H1 (cell line): ENCODE measurements around the gene SLC7A5. TPM values are rescaled to one million over a fixed set of nuclear protein-coding genes. Genes with fewer than 3 reads are reported as not detected.

Experiments
- CTCF ChIA-PET: fragments of 300-600 bp; sonication (Branson Sonifier 250); formaldehyde crosslinking; loops from one replicate; lab custom pipeline; 2021; ENCODE audit not compliant: partially characterized antibody; lab: Charles Lee
- POLR2A ChIA-PET: fragments of 300-600 bp; sonication (Branson Sonifier 250); formaldehyde crosslinking; loops from one replicate; lab custom pipeline; 2021; ENCODE audit warnings: inconsistent platforms; ENCODE audit not compliant: partially characterized antibody; lab: Charles Lee
- DNase-seq, 2 experiments: peaks; one replicate each; pipeline versions ENCODE4 v3.0.0 to v3.0.0-alpha.2; 2010 to 2022; ENCODE audit warnings: low spot score in 2 of 2, low read depth in 1 of 2, mixed read lengths in 1 of 2
- FAIRE-seq: peaks from 2 replicates; lab custom pipeline; 2011; peaks lifted over from hg19 to GRCh38; lab: Jason Lieb, UNC
- H2AFZ ChIP-seq: 2 replicates; pipeline ENCODE4 v1.8.1; 2012; ENCODE audit warnings: low read length, inconsistent platforms
- H2AK5ac ChIP-seq: 2 replicates; pipeline ENCODE4 v1.6.1; 2013; ENCODE audit warnings: low read depth, low read length
- H2BK120ac ChIP-seq: replicated peaks from 2 replicates; pipeline ENCODE3; 2013; ENCODE audit warnings: low read depth, low read length, inconsistent platforms
- H2BK12ac ChIP-seq: 2 replicates; pipeline ENCODE4 v1.6.1; 2013; ENCODE audit warnings: low read depth, low read length
- H2BK15ac ChIP-seq: 2 replicates; pipeline ENCODE4 v1.6.1; 2013; ENCODE audit warnings: low read length
- H2BK20ac ChIP-seq: 2 replicates; pipeline ENCODE4 v1.6.1; 2013; ENCODE audit warnings: low read length
- H2BK5ac ChIP-seq: 2 replicates; pipeline ENCODE4 v1.6.1; 2013; ENCODE audit warnings: low read depth, low read length
- H3K14ac ChIP-seq: 2 replicates; pipeline ENCODE4 v1.6.1; 2013; ENCODE audit warnings: inconsistent platforms; ENCODE audit not compliant: insufficient read length
- H3K18ac ChIP-seq: 2 replicates; pipeline ENCODE4 v1.6.1; 2013; ENCODE audit warnings: low read length; ENCODE audit errors: extremely low read depth
- H3K23ac ChIP-seq: 2 replicates; pipeline ENCODE4 v1.6.1; 2013; ENCODE audit warnings: inconsistent platforms; ENCODE audit not compliant: insufficient read length
- H3K23me2 ChIP-seq: 2 replicates; pipeline ENCODE4 v1.6.1; 2013; ENCODE audit warnings: low read depth, low read length
- H3K27ac ChIP-seq: 2 replicates; pipeline ENCODE4 v1.6.1; 2011; ENCODE audit warnings: low read depth, low read length, inconsistent platforms
- H3K27me3 ChIP-seq, 4 experiments: replicated peaks in 1 of 4; 1 replicate in 1 of 4; 2 replicates in 3 of 4; pipeline versions ENCODE4 v1.6.1 to v1.8.1; 2011 to 2013; ENCODE audit warnings: low read length in 3 of 4, mild to moderate bottlenecking in 3 of 4, inconsistent platforms in 2 of 4, mixed read lengths in 2 of 4, moderate library complexity in 1 of 4; ENCODE audit not compliant: control insufficient read depth in 3 of 4, insufficient read depth in 3 of 4; ENCODE audit errors: extremely low read depth in 1 of 4
- H3K36me3 ChIP-seq, 4 experiments: 2 replicates each; pipeline versions ENCODE4 v1.6.1 to v1.8.1; 2011 to 2013; ENCODE audit warnings: mild to moderate bottlenecking in 4 of 4, low read length in 3 of 4, moderate library complexity in 2 of 4, control low read depth in 1 of 4, inconsistent platforms in 1 of 4; ENCODE audit not compliant: insufficient read depth in 4 of 4, control insufficient read depth in 2 of 4
- H3K4ac ChIP-seq: replicated peaks from 2 replicates; pipeline ENCODE3; 2013; ENCODE audit warnings: low read length, low read depth, mixed read lengths, inconsistent platforms; ENCODE audit not compliant: insufficient read length
- H3K4me1 ChIP-seq, 4 experiments: replicated peaks in 1 of 4; 1 replicate in 1 of 4; 2 replicates in 3 of 4; pipeline versions ENCODE4 v1.6.1 to v1.8.1; 2011 to 2013; ENCODE audit warnings: low read length in 3 of 4, inconsistent platforms in 2 of 4, mixed read lengths in 1 of 4; ENCODE audit not compliant: insufficient read depth in 4 of 4, control insufficient read depth in 3 of 4
- H3K4me2 ChIP-seq, 2 experiments: 2 replicates each; pipeline versions ENCODE4 v1.6.1 to v1.8.1; 2011 to 2013; ENCODE audit warnings: low read depth in 2 of 2, low read length in 2 of 2, control low read depth in 1 of 2, inconsistent platforms in 1 of 2, mild to moderate bottlenecking in 1 of 2; ENCODE audit not compliant: insufficient read depth in 1 of 2
- H3K4me3 ChIP-seq, 4 experiments: fragments of 200-600, 300-600 bp in 1 of 4; sonication (generic), shearing (Covaris generic), sonication (Bioruptor Twin) in 1 of 4; 2 replicates each; pipeline versions ENCODE4 v1.5.1 to v1.8.1; 2011 to 2016; ENCODE audit warnings: low read length in 4 of 4, low read depth in 3 of 4, control low read depth in 2 of 4, inconsistent platforms in 2 of 4, mild to moderate bottlenecking in 2 of 4, mixed read lengths in 1 of 4, moderate library complexity in 1 of 4; ENCODE audit not compliant: insufficient read depth in 2 of 4; ENCODE audit errors: extremely low read depth in 1 of 4
- H3K56ac ChIP-seq: replicated peaks from 2 replicates; pipeline ENCODE3; 2013; ENCODE audit warnings: low read depth, mild to moderate bottlenecking, mixed read lengths, low read length, inconsistent platforms; ENCODE audit not compliant: insufficient read length
- H3K79me1 ChIP-seq: 2 replicates; pipeline ENCODE4 v1.6.1; 2013; ENCODE audit warnings: low read depth, low read length, control low read depth
- H3K79me2 ChIP-seq, 2 experiments: 2 replicates each; pipeline versions ENCODE4 v1.6.1 to v1.8.1; 2012 to 2013; ENCODE audit warnings: low read length in 2 of 2, mild to moderate bottlenecking in 2 of 2, inconsistent platforms in 1 of 2; ENCODE audit not compliant: insufficient read depth in 2 of 2, control insufficient read depth in 1 of 2
- H3K9ac ChIP-seq, 4 experiments: replicated peaks in 1 of 4; 1 replicate in 1 of 4; 2 replicates in 3 of 4; pipeline versions ENCODE4 v1.6.1 to v1.8.1; 2011 to 2013; ENCODE audit warnings: low read depth in 3 of 4, low read length in 3 of 4, control low read depth in 2 of 4, mild to moderate bottlenecking in 2 of 4, moderate library complexity in 2 of 4, inconsistent platforms in 1 of 4; ENCODE audit errors: extremely low read depth in 1 of 4
- H3K9me3 ChIP-seq, 2 experiments: 2 replicates each; pipeline versions ENCODE4 v1.6.1 to v1.8.1; 2012 to 2013; ENCODE audit warnings: mild to moderate bottlenecking in 2 of 2, moderate library complexity in 2 of 2, control low read depth in 1 of 2, inconsistent platforms in 1 of 2, low read depth in 1 of 2, low read length in 1 of 2, mixed read lengths in 1 of 2; ENCODE audit not compliant: insufficient read depth in 2 of 2
- H4K20me1 ChIP-seq, 2 experiments: replicated peaks in 1 of 2; 2 replicates each; pipeline versions ENCODE3 to v1.8.1; 2011 to 2013; ENCODE audit warnings: inconsistent platforms in 2 of 2, low read length in 2 of 2, mild to moderate bottlenecking in 1 of 2; ENCODE audit not compliant: insufficient read depth in 2 of 2, control insufficient read depth in 1 of 2
- H4K5ac ChIP-seq: 2 replicates; pipeline ENCODE4 v1.6.1; 2013; ENCODE audit warnings: low read length, low read depth, mixed read lengths, inconsistent platforms; ENCODE audit not compliant: insufficient read length
- H4K8ac ChIP-seq: 2 replicates; pipeline ENCODE4 v1.8.0; 2013; ENCODE audit warnings: mild to moderate bottlenecking, moderate library complexity, low read length, inconsistent platforms; ENCODE audit not compliant: insufficient read depth; ENCODE audit errors: extremely low read depth
- H4K91ac ChIP-seq: replicated peaks from 2 replicates; pipeline ENCODE3; 2013; ENCODE audit warnings: low read length, mixed read lengths, inconsistent platforms; ENCODE audit not compliant: insufficient read length
- BACH1 ChIP-seq: IDR thresholded peaks from 2 replicates; pipeline ENCODE4 v1.6.1; 2012; ENCODE audit warnings: low read length, improper control_type of control experiment
- BCL11A ChIP-seq, 2 experiments: IDR thresholded peaks; one replicate each; pipeline ENCODE4 v1.6.1; 2011; ENCODE audit warnings: low read depth in 2 of 2, low read length in 2 of 2, mild to moderate bottlenecking in 2 of 2
- CEBPB ChIP-seq: IDR thresholded peaks from 2 replicates; pipeline ENCODE4 v1.6.1; 2012; ENCODE audit warnings: low read depth, low read length
- CHD1 ChIP-seq: IDR thresholded peaks from 2 replicates; pipeline ENCODE4 v1.6.1; 2012; ENCODE audit warnings: low read depth, low read length, improper control_type of control experiment
- GTF2F1 ChIP-seq: IDR thresholded peaks from 2 replicates; pipeline ENCODE4 v1.6.1; 2012; ENCODE audit warnings: low read depth, low read length, improper control_type of control experiment, borderline replicate concordance
- RXRA ChIP-seq: IDR thresholded peaks from 2 replicates; pipeline ENCODE4 v1.6.1; 2011; ENCODE audit warnings: low read depth, mild to moderate bottlenecking, low read length, moderate library complexity; ENCODE audit not compliant: insufficient read depth
- WGBS, 2 experiments: shearing (Covaris generic) in 1 of 2; methylation state at CpG; one replicate each; pipeline versions ENCODE4 v1.1.6 to v1.1.7; 2013 to 2015; ENCODE audit warnings: low lambda C conversion rate in 2 of 2, mixed read lengths in 2 of 2, inconsistent platforms in 1 of 2, low coverage in 1 of 2, missing lambda C conversion rate in 1 of 2; ENCODE audit not compliant: insufficient replicate concordance in 2 of 2, insufficient coverage in 1 of 2, insufficient read length in 1 of 2; ENCODE audit errors: extremely low coverage in 1 of 2, missing lambda C conversion rate in 1 of 2; 5-methylcytosine and 5-hydroxymethylcytosine counted together
- polyA plus RNA-seq, 7 experiments: library from polyadenylated mRNA; depleted of rRNA in 3 of 7; stranded (reverse) in 5 of 7; unstranded in 2 of 7; fragments of >200 nt in 5 of 7; fragments of 200-250 nt in 2 of 7; gene quantifications; 1 replicate in 5 of 7; 2 replicates in 1 of 7; 4 replicates in 1 of 7; pipeline versions ENCODE4 v1.2.1 to v1.2.3, GENCODE V29; 2011 to 2013; ENCODE audit warnings: missing spikeins in 2 of 7, mixed read lengths in 2 of 7
- total RNA-seq: library from RNA; stranded (reverse); fragmentation: NEBNext Ultra II Directional; extraction: Animal tissue kit (Norgen Biotek cat#: 25700); gene quantifications from 2 replicates; pipeline ENCODE4 v1.2.1, GENCODE V29; 2021

The SLC7A5 gene
- total and polyA plus RNA-seq, 2 of the 8 experiments (the other 6 are each of a cell fraction or from before 2014, with no cell fraction given) = 68.2 to 341 TPM

GRCh38 chr16:87880117-87880696, 10.9 kb upstream of the SLC7A5 start:
- no peak for DNase-seq
- H2BK5ac ChIP-seq = no peak overlapping the region
- no peak for TF ChIP-seq RXRA
- no peak for TF ChIP-seq CHD1
- no peak for TF ChIP-seq GTF2F1
- TF ChIP-seq BCL11A (IDR thresholded peaks at IDR 0.05; ENCODE audit: low read depth in 2 of 2, low read length in 2 of 2) = no peak
- no peak for TF ChIP-seq CEBPB
- TF ChIP-seq BACH1 = no peak

More at GRCh38 chr16:87880117-87880696, 10.9 kb upstream of the SLC7A5 start:
- WGBS, 2 experiments = 79% methylated on average over 17 of the region's 17 CpGs; no CpG with 5 or more reads in 1 of the 2 experiments
- H3K79me2 ChIP-seq = no peaks in the 10 kb centered on the region
- no peaks in the 10 kb centered on the region; a peak in 1 of 7 replicates for H3K27me3 ChIP-seq
- H3K4me1 ChIP-seq = peaks cover under 1 to 18% (median 9%) of the 10 kb centered on the region in 4 experiments; a peak in 6 of 7 replicates
- H2BK120ac ChIP-seq = no peak overlapping the region
- H3K4ac ChIP-seq = peak overlapping the region; percentile 69
- no peaks in the 10 kb centered on the region for H4K20me1 ChIP-seq
- no peak overlapping the region for H3K4me3 ChIP-seq
- ChIA-PET POLR2A (interaction anchor here (2.1 kb wide), 1 partner anchor 11 kb away, joined by 6 read pairs; the partner anchor contains the start of gene SLC7A5), CTCF (interaction anchor here (1.0 to 1.7 kb wide), 3 partner anchors 9 to 30 kb away, joined by 3 to 6 read pairs (median 5); no protein-coding TSS in a partner anchor)
- no peak overlapping the region for H3K14ac ChIP-seq
- no peak overlapping the region for H3K27ac ChIP-seq
- H3K9ac ChIP-seq = no peak overlapping the region
- no peak overlapping the region for H2AFZ ChIP-seq
- FAIRE-seq = no peak
- H3K23me2 ChIP-seq = peaks cover under 1% of the 10 kb centered on the region; the same call in 1 of the 2 replicates
- H2BK20ac ChIP-seq = 0 out of 2 replicates have a peak overlapping the region, but pooled peaks have one; percentile 72
- H3K56ac ChIP-seq = no peak overlapping the region
- H3K36me3 ChIP-seq = no peaks in the 10 kb centered on the region
- peak overlapping the region; percentile 68; the same call in 1 of the 2 replicates for H2BK12ac ChIP-seq
- H3K4me2 ChIP-seq = no peak overlapping the region
- no peak overlapping the region for H4K5ac ChIP-seq
- H4K8ac ChIP-seq = no peak overlapping the region; the same call in 1 of the 2 replicates
- H3K23ac ChIP-seq = no peak overlapping the region
- H3K18ac ChIP-seq = peak overlapping the region; percentile 48
- H3K79me1 ChIP-seq = no peaks in the 10 kb centered on the region
- H3K9me3 ChIP-seq = peaks cover 0 to 6% of the 10 kb centered on the region in 2 experiments; a peak in 2 of 4 replicates
- peak overlapping the region; percentile 81 for H2BK15ac ChIP-seq
- H4K91ac ChIP-seq = no peak overlapping the region
- peak overlapping the region; percentile 13; the same call in 1 of the 2 replicates for H2AK5ac ChIP-seq
